PC-9 (cell line): ENCODE data around the gene ALG11. TPM values are rescaled to one million over a fixed set of nuclear protein-coding genes. Genes with fewer than 3 reads are reported as not detected.

Experiments
- Bru-seq: library from RNA; stranded (reverse); fragments of 400-500 nt; gene quantifications from one replicate; lab custom pipeline; 2021; lab: Mats Ljungman, UMichigan
- BruChase-seq, 2 experiments: library from RNA; stranded (reverse); fragments of 400-500 nt; gene quantifications; one replicate each; lab custom pipeline; 2021; lab: Mats Ljungman, UMichigan
- BruUV-seq: library from RNA; stranded (reverse); fragments of 400-500 nt; replicated peaks from 2 replicates; lab custom pipeline; 2021; lab: Mats Ljungman, UMichigan
- CTCF ChIA-PET: fragments of 300-600 bp; sonication (Branson Sonifier 250); formaldehyde crosslinking; loops from one replicate; lab custom pipeline; 2022; ENCODE audit warnings: antibody characterized with exemption; lab: Charles Lee
- POLR2A ChIA-PET: fragments of 300-600 bp; sonication (Branson Sonifier 250); formaldehyde crosslinking; loops from one replicate; lab custom pipeline; 2022; ENCODE audit warnings: antibody characterized with exemption; ENCODE audit not compliant: unreplicated experiment; lab: Charles Lee
- DNase-seq, 2 experiments: peaks; one replicate each; pipeline versions ENCODE4 v3.0.0 to v3.0.0-alpha.2; 2015 to 2022; ENCODE audit warnings: mixed read lengths in 1 of 2
- H2AFZ ChIP-seq: fragments of 200-600 bp; sonication (generic); 2 replicates; pipeline ENCODE4 v1.8.1; 2017; ENCODE audit warnings: antibody characterized with exemption
- H3F3A ChIP-seq: fragments of 200-600 bp; sonication (generic); 2 replicates; pipeline ENCODE4 v1.8.1; 2017; ENCODE audit warnings: antibody characterized with exemption, mild to moderate bottlenecking, low read depth; ENCODE audit not compliant: insufficient read depth
- H3K27ac ChIP-seq: fragments of 200-600 bp; sonication (generic); 2 replicates; pipeline ENCODE4 v1.6.1; 2016; ENCODE audit warnings: mixed run types
- H3K27me3 ChIP-seq: fragments of 200-600 bp; sonication (generic); 2 replicates; pipeline ENCODE4 v1.6.1; 2016; ENCODE audit warnings: low read depth, mixed run types; ENCODE audit not compliant: insufficient read depth
- H3K36me3 ChIP-seq: fragments of 200-600 bp; sonication (generic); 2 replicates; pipeline ENCODE4 v1.6.1; 2016; ENCODE audit warnings: low read depth, mixed run types
- H3K4me1 ChIP-seq: fragments of 200-600 bp; sonication (generic); replicated peaks from 2 replicates; pipeline ENCODE4 v1.6.1; 2016; ENCODE audit warnings: mixed run types; ENCODE audit not compliant: insufficient read depth
- H3K4me2 ChIP-seq: fragments of 200-600 bp; sonication (generic); 2 replicates; pipeline ENCODE4 v1.6.1; 2017; ENCODE audit warnings: mixed run types
- H3K4me3 ChIP-seq: fragments of 200-600 bp; sonication (generic); 2 replicates; pipeline ENCODE4 v1.6.1; 2016; ENCODE audit warnings: mixed run types
- H3K79me2 ChIP-seq: fragments of 200-600 bp; sonication (generic); 2 replicates; pipeline ENCODE4 v1.6.1; 2017; ENCODE audit warnings: low read depth, mixed run types
- H3K9me2 ChIP-seq: fragments of 200-600 bp; sonication (generic); 2 replicates; pipeline ENCODE4 v1.8.1; 2017; ENCODE audit warnings: mild to moderate bottlenecking; ENCODE audit not compliant: insufficient read depth
- H3K9me3 ChIP-seq: fragments of 200-600 bp; sonication (generic); 2 replicates; pipeline ENCODE4 v1.8.1; 2016; ENCODE audit warnings: low read depth; ENCODE audit not compliant: insufficient read depth
- H4K20me1 ChIP-seq: fragments of 200-600 bp; sonication (generic); 2 replicates; pipeline ENCODE4 v1.8.1; 2017; ENCODE audit not compliant: insufficient read depth
- EZH2 ChIP-seq: fragments of 200-600 bp; sonication (generic); IDR thresholded peaks from 2 replicates; pipeline ENCODE4 v1.8.0; 2017; ENCODE audit warnings: antibody characterized with exemption, low read depth
- intact Hi-C: fragments of 100-400 bp; cut with micrococcal nuclease; formaldehyde crosslinking; loops from one replicate; pipeline ENCODE4 v1.10.0; 2022; ENCODE audit not compliant: unreplicated experiment
- long read RNA-seq: library from polyadenylated mRNA; stranded (forward); transcript quantifications from one replicate; pipeline ENCODE4 v2.0.0, GENCODE V29; 2022
- total RNA-seq: library from RNA; stranded (reverse); gene quantifications from 2 replicates; pipeline ENCODE4 v1.2.3, GENCODE V29; 2021
- TF ChIP-seq, protein P1 (sequence below): fragments of 200-600 bp; sonication (generic); conservative IDR thresholded peaks from 2 replicates; pipeline ENCODE4 v1.6.1; 2017; ENCODE audit warnings: mixed run types, antibody characterized with exemption, mild to moderate bottlenecking, moderate library complexity

The ALG11 gene
- total RNA-seq = 15.0 and 15.7 TPM in 2 replicates
- percentile 81 among the genes with signal in this experiment for Bru-seq, nascent RNA
- percentile 81 among the genes with signal in this experiment for BruChase-seq, experiment 1, labeled RNA remaining after a 2-hour chase
- BruChase-seq, experiment 2, labeled RNA remaining after a 6-hour chase = percentile 77 among the genes with signal in this experiment
- long read RNA-seq, transcript ALG11-202 (4 exons, 2,558 nt) = major isoform, 5 of 12 reads
- long read RNA-seq, partial matches to known transcripts = 1 of 12 reads
- long read RNA-seq, other reads (novel, unspliced or antisense) = 2 of 12 reads

DNA sequence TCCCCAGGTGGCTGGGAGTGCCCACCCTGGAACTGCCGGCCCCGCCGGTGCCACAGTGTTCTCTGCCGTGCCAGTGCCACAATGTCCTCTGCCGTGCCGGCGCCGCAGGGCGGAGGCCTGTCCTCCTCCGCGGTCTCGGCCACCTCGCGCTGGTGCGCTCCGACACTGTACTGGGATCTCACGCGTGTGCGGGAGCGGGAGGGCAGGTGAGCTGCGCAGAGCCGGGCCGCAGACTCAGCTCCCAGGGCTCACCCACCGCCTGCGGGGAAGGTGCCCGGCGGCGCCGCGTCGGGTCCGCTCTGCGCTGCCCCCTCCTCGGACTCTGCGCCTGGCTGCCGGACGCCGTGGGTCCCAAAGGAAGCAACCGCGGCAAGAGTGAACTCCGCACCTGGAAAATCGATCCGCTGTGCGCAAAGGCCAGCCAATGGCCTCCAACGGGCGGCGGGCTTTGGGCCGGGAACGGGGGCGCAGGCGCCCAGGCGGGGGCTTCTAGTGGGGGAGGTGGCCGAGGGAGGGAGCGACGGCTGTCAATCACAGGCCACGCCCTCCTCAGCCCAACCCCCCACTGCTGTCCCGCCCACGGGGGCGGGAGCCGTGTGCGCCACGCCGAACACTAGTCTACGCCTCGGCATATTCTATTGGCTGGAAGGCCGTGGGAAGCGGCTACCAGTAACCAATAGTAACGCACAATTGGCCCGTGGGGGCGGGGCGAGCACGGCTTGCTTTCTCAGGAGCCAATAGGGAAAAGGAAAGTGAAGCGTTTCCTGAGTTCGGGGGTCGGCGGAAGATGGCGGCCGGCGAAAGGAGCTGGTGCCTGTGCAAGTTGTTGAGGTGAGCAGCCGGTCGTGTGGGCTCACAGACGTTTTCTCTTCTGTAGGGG is at the start of gene ALG11:
Gene ALG11 (plus strand): TSS at position 767 of the 880 bp plus-strand sequence. CDS start 21 bp downstream, at position 788.
- TF ChIP-seq, protein P1, sequence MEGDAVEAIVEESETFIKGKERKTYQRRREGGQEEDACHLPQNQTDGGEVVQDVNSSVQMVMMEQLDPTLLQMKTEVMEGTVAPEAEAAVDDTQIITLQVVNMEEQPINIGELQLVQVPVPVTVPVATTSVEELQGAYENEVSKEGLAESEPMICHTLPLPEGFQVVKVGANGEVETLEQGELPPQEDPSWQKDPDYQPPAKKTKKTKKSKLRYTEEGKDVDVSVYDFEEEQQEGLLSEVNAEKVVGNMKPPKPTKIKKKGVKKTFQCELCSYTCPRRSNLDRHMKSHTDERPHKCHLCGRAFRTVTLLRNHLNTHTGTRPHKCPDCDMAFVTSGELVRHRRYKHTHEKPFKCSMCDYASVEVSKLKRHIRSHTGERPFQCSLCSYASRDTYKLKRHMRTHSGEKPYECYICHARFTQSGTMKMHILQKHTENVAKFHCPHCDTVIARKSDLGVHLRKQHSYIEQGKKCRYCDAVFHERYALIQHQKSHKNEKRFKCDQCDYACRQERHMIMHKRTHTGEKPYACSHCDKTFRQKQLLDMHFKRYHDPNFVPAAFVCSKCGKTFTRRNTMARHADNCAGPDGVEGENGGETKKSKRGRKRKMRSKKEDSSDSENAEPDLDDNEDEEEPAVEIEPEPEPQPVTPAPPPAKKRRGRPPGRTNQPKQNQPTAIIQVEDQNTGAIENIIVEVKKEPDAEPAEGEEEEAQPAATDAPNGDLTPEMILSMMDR = no peak
- TF ChIP-seq EZH2 = no peak
- Histone ChIP-seq H3K27me3 (peaks cover 4% of the 10 kb centered on the region; the same call in 1 of the 2 replicates), H4K20me1 (no peaks in the 10 kb centered on the region), H3K27ac (peak within 1 kb of the TSS; percentile 41), H3K9me3 (no peaks in the 10 kb centered on the region), H3F3A (no peaks in the 10 kb centered on the region), H3K4me2 (peak within 1 kb of the TSS; percentile 84), H3K4me1 (peaks cover 9% of the 10 kb centered on the region), H3K4me3 (peak within 1 kb of the TSS; percentile 97), H3K36me3 (no peaks in the 10 kb centered on the region), H2AFZ (peak within 1 kb of the TSS; percentile 98), H3K9me2 (no peaks in the 10 kb centered on the region), H3K79me2 (peaks cover 38% of the 10 kb centered on the region)
- BruUV-seq = no TSS peak
- intact Hi-C loops = loop anchor here (5.0 kb wide), 1 partner anchor 440 kb away; the partner anchor contains the start of gene VPS36
- POLR2A ChIA-PET = interaction anchor here (0.6 kb wide), 2 partner anchors 214 to 573 kb away, joined by 3 to 5 read pairs; no protein-coding TSS in a partner anchor
- peak; percentile 93 to 99 for DNase-seq
- CTCF ChIA-PET = no interaction called here

DNA sequence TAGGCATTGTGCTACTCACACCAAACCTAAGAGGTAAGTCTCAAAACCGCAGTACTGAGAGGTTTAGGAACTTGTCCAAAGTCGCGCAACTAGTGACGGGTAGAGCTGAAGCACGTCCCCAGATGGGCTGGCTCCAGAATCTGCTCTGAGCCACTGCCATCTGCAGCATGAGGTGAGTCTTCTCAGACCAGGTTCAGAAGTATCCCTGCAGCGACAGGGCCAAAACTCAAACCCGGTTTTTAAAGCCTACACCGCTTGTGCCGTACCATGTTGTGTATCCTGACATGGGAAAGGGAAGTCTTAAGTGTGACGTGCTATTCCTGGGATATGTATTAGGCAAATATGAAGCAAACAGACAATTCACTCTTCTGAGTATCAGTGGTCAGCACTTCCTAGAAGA is 46.0 kb upstream of the ALG11 start:
- no peak overlapping the region for H2AFZ ChIP-seq
- POLR2A ChIA-PET = no interaction called here
- intact Hi-C loops = no loop called here

More for the DNA sequence above, 46.0 kb upstream of the ALG11 start:
- BruUV-seq = no TSS peak
- H3F3A ChIP-seq = no peaks in the 10 kb centered on the region
- no peak for TF ChIP-seq EZH2
- TF ChIP-seq, protein P1 = no peak
- H3K4me2 ChIP-seq = no peak overlapping the region
- H3K9me2 ChIP-seq = no peaks in the 10 kb centered on the region
- H3K4me3 ChIP-seq = no peak overlapping the region
- no peaks in the 10 kb centered on the region for H3K27me3 ChIP-seq
- no peak for DNase-seq
- no peaks in the 10 kb centered on the region for H4K20me1 ChIP-seq
- H3K79me2 ChIP-seq = no peaks in the 10 kb centered on the region
- H3K27ac ChIP-seq = no peak overlapping the region
- CTCF ChIA-PET = no interaction called here
- no peaks in the 10 kb centered on the region for H3K9me3 ChIP-seq
- no peaks in the 10 kb centered on the region for H3K36me3 ChIP-seq
- no peaks in the 10 kb centered on the region for H3K4me1 ChIP-seq
